Hindlimb muscle (tissue), 1 donor: ENCODE data around the gene CRABP1. TPM values are rescaled to one million over a fixed set of nuclear protein-coding genes. Genes with fewer than 3 reads are reported as not detected.
"Not testable (repeated sequence)": the region's sequence is repeated elsewhere in the genome, so short reads cannot be mapped to it uniquely, and the experiment has no call there.

Source experiments
- DNase-seq: peaks from one replicate; pipeline ENCODE4 v3.0.0-alpha.2; 2013
- polyA plus RNA-seq: library from polyadenylated mRNA; unstranded; fragments of 120-200 nt; gene quantifications from one replicate; pipeline ENCODE4 v1.2.1, GENCODE V29; 2013; ENCODE audit not compliant: insufficient read length

The CRABP1 gene
- polyA plus RNA-seq, 1 donor, result 9.2 TPM

GRCh38 chr15:78374436-78375393 lies 34.6 kb downstream of the CRABP1 start:
- no peak for DNase-seq

DNA sequence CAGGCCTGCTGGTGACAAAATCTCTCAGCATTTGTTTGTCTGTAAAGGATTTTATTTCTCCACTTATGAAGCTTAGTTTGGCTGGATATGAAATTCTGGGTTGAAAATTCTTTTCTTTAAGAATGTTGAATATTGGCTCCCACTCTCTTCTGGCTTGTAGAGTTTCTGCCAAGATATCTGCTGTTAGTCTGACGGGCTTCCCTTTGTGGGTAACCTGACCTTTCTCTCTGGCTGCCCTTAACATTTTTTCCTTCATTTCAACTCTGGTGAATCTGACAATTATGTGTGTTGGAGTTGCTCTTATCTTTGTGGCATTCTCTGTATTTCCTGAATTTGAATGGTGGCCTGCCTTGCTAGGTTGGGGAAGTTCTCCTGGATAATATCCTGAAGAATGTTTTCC lies 40.0 kb downstream of the CRABP1 start:
- DNase-seq, result not testable (repeated sequence)

- DNase-seq, result no peak
Measured at GRCh38 chr15:78382114-78382880, 42.1 kb downstream of the CRABP1 start.

- DNase-seq, result no peak
Measured at GRCh38 chr15:78384651-78385050, 44.5 kb downstream of the CRABP1 start.

- no peak for DNase-seq
Measured at GRCh38 chr15:78387246-78388037, 47.3 kb downstream of the CRABP1 start.

GRCh38 chr15:78388865-78389264 lies 48.7 kb downstream of the CRABP1 start:
- no peak for DNase-seq

DNA sequence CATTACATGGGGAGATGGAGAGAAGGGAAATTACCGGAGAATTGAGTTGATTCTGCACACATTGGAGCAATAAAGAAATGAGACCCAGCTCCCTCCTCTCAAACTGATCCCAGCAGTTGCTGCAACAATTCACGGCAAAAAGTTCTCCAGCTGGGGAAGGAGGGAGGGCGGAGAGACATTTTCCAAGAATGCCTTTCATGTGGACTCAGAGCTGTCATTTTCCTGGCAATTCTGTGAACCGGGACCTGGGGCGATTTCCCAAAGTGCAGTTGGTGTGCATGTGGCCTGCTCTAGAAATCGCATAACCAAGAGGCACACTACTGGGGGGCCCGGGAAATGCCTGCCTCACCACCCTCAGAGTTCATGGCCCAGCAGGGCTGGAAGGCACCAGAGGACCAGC lies 49.2 kb downstream of the CRABP1 start:
- peak; percentile 64 for DNase-seq

- no peak for DNase-seq
Measured at GRCh38 chr15:78389738-78390137, 49.6 kb downstream of the CRABP1 start.

GRCh38 chr15:78390242-78390641 lies 50.1 kb downstream of the CRABP1 start:
- DNase-seq, result no peak

- DNase-seq, result no peak
Measured at GRCh38 chr15:78390826-78391225, 50.7 kb downstream of the CRABP1 start.

GRCh38 chr15:78391781-78392180 lies 51.6 kb downstream of the CRABP1 start:
- DNase-seq, result no peak

DNA sequence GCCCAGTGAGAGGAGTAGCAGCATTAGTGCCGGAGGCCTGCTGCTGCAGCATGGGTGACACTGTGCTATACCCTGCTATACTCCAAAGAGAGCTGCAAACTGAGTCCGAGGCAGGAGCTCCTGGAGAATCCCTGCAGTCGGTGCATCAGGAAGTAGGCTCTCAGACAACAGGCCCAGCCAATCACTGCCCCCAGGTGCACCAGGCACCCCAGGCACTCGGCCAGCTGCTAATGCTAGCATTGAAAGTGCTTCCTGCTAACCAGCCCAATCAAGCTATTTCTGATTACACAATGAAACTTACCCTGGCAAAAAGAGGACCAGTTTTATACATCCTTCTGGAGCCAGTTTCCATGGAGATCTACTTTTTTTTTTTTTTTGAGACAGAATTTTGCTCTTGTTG lies 52.3 kb downstream of the CRABP1 start:
- no peak for DNase-seq

DNA sequence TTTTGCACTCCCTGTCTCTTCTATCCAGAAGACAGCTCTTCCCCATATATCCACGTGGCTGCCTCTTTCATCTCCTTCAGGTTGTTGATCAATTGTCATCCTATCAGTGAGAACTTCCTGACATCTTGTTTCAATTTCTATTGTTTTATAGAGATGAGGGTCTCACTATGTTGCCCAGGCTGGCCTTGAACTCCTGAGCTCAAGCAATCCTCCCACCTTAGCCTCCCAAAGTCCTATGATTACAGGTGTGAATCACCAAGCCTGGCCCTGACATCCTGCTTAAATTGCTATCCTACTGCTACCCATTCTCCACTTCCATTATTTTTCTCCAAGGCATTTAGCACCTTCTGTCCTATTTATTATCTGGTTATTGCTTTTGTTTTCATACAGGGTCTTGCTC lies 53.0 kb downstream of the CRABP1 start:
- no peak for DNase-seq

- no peak for DNase-seq
Measured at GRCh38 chr15:78394026-78394425, 53.9 kb downstream of the CRABP1 start.

GRCh38 chr15:78394981-78395616 lies 54.9 kb downstream of the CRABP1 start:
- DNase-seq, result peak; percentile 52

GRCh38 chr15:78396186-78396814 lies 56.1 kb downstream of the CRABP1 start:
- no peak for DNase-seq

- no peak for DNase-seq
Measured at GRCh38 chr15:78396976-78397375, 56.8 kb downstream of the CRABP1 start.

GRCh38 chr15:78397382-78397781 lies 57.2 kb downstream of the CRABP1 start:
- DNase-seq, result no peak
